Loucy (cell line): ENCODE results near the gene HOXA5.

Experiments used
- H2AFZ ChIP-seq: fragments of 200-600 bp; sonication (generic); 2 replicates; pipeline ENCODE4 v1.6.0; 2016; ENCODE audit warnings: antibody characterized with exemption, mild to moderate bottlenecking, low read length, moderate library complexity
- H3F3A ChIP-seq: fragments of 200-600 bp; 2 replicates; pipeline ENCODE4 v1.6.0; 2016; ENCODE audit warnings: antibody characterized with exemption, low read depth, mild to moderate bottlenecking
- H3K27me3 ChIP-seq: fragments of 200-600 bp; sonication (generic); 2 replicates; pipeline ENCODE4 v1.6.1; 2014; ENCODE audit warnings: low read length, mild to moderate bottlenecking; ENCODE audit not compliant: insufficient read depth, poor library complexity, severe bottlenecking
- H3K36me3 ChIP-seq: fragments of 200-600 bp; sonication (generic); 2 replicates; pipeline ENCODE4 v1.6.1; 2016; ENCODE audit warnings: low read length; ENCODE audit not compliant: insufficient read depth
- H3K4me1 ChIP-seq: fragments of 200-600 bp; sonication (generic); 2 replicates; pipeline ENCODE4 v1.5.1; 2014; ENCODE audit warnings: low read length, mild to moderate bottlenecking; ENCODE audit not compliant: insufficient read depth, poor library complexity, severe bottlenecking
- H3K4me2 ChIP-seq: fragments of 200-600 bp; sonication (generic); 2 replicates; pipeline ENCODE4 v1.6.0; 2014; ENCODE audit warnings: antibody characterized with exemption, low read length, low read depth, mild to moderate bottlenecking; ENCODE audit not compliant: poor library complexity, severe bottlenecking
- H3K4me3 ChIP-seq: fragments of 200-600 bp; sonication (generic); 2 replicates; pipeline ENCODE4 v1.5.1; 2014; ENCODE audit warnings: low read length, mild to moderate bottlenecking, mixed read lengths; ENCODE audit not compliant: poor library complexity, severe bottlenecking
- H3K79me2 ChIP-seq: fragments of 200-600 bp; sonication (generic); 2 replicates; pipeline ENCODE4 v1.6.1; 2014; ENCODE audit warnings: low read length; ENCODE audit not compliant: insufficient read depth
- H3K9ac ChIP-seq: fragments of 200-600 bp; sonication (generic); 2 replicates; pipeline ENCODE4 v1.6.0; 2014; ENCODE audit warnings: mild to moderate bottlenecking, low read depth, low read length, moderate library complexity; ENCODE audit not compliant: poor library complexity, severe bottlenecking
- H3K9me2 ChIP-seq: fragments of 200-600 bp; sonication (generic); replicated peaks from 2 replicates; pipeline ENCODE4 v1.6.1; 2016; ENCODE audit warnings: low read depth, low read length, mixed read lengths
- H3K9me3 ChIP-seq: fragments of 200-600 bp; sonication (generic); 2 replicates; pipeline ENCODE4 v1.6.1; 2014; ENCODE audit warnings: mild to moderate bottlenecking, antibody characterized with exemption, low read length, low read depth; ENCODE audit not compliant: insufficient read depth
- H4K20me1 ChIP-seq: fragments of 200-600 bp; sonication (generic); 2 replicates; pipeline ENCODE4 v1.6.0; 2014; ENCODE audit warnings: antibody characterized with exemption, low read length, mild to moderate bottlenecking; ENCODE audit not compliant: insufficient read depth, poor library complexity, severe bottlenecking
- EZH2phosphoT487 ChIP-seq: fragments of 200-600 bp; IDR thresholded peaks from 2 replicates; pipeline ENCODE4 v1.6.1; 2018; ENCODE audit warnings: antibody characterized with exemption, mild to moderate bottlenecking, moderate library complexity, borderline replicate concordance
- TF ChIP-seq, protein P1 (sequence below): fragments of 200-600 bp; sonication (generic); conservative IDR thresholded peaks from 2 replicates; pipeline ENCODE4 v1.5.1; 2014; ENCODE audit warnings: mild to moderate bottlenecking, antibody characterized with exemption, low read length

HOXA5 gene

DNA sequence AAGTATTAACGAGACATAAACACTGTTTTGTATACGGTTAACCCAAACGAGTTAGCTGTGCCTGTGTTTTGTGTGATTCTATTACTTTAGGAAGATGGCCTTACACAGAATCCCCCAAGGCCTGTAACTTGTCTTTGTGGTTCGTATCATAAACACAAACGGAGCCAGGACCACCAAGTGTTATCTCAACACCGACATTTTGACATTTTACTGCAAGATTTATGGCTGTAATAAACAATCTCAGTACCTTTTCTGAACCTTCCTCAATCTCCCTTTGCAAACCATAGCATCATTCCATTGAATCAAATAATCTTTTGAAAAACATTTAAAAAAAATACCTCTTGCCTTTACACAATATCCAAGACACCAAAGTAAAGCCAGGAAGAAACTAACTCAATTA lies 10.5 kb downstream of the HOXA5 start:
- no peaks in the 10 kb centered on the region for H3K9me3 ChIP-seq
- no peaks in the 10 kb centered on the region for H3F3A ChIP-seq
- H3K4me3 ChIP-seq = no peak overlapping the region
- TF ChIP-seq, protein P1, sequence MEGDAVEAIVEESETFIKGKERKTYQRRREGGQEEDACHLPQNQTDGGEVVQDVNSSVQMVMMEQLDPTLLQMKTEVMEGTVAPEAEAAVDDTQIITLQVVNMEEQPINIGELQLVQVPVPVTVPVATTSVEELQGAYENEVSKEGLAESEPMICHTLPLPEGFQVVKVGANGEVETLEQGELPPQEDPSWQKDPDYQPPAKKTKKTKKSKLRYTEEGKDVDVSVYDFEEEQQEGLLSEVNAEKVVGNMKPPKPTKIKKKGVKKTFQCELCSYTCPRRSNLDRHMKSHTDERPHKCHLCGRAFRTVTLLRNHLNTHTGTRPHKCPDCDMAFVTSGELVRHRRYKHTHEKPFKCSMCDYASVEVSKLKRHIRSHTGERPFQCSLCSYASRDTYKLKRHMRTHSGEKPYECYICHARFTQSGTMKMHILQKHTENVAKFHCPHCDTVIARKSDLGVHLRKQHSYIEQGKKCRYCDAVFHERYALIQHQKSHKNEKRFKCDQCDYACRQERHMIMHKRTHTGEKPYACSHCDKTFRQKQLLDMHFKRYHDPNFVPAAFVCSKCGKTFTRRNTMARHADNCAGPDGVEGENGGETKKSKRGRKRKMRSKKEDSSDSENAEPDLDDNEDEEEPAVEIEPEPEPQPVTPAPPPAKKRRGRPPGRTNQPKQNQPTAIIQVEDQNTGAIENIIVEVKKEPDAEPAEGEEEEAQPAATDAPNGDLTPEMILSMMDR = no peak
- no peak for TF ChIP-seq EZH2phosphoT487
- no peak overlapping the region for H2AFZ ChIP-seq
- peaks cover 98% of the 10 kb centered on the region for H3K79me2 ChIP-seq
- peaks cover 90% of the 10 kb centered on the region for H4K20me1 ChIP-seq
- no peaks in the 10 kb centered on the region for H3K9me2 ChIP-seq
- no peak overlapping the region for H3K9ac ChIP-seq
- H3K4me2 ChIP-seq = peak overlapping the region; percentile 91
- peaks cover 54% of the 10 kb centered on the region for H3K36me3 ChIP-seq
- H3K4me1 ChIP-seq = peaks cover 50% of the 10 kb centered on the region
- no peaks in the 10 kb centered on the region for H3K27me3 ChIP-seq

DNA sequence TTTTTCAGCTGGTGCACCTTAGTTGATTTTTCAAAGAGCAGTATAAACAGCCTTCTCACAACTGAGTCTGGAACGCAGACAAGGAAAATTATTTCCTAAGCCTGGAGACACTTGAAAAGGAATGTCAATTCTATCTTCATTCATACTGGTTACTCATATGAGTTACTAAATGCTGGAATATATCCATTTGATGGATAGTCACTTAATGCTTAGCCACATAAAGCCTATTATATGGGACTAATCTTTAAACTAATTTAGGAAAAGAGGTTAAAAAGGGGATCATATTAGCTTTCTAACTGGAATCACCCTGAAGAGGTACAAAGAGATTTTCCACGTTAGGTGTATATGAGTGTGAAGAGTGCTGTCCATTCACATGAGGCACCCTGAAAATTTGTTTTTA lies 11.3 kb downstream of the HOXA5 start:
- Histone ChIP-seq H3K79me2 (peaks cover 98% of the 10 kb centered on the region), H2AFZ (no peak overlapping the region), H3K4me3 (no peak overlapping the region), H3F3A (no peaks in the 10 kb centered on the region), H3K27me3 (no peaks in the 10 kb centered on the region), H3K9me2 (no peaks in the 10 kb centered on the region), H3K36me3 (peaks cover 57% of the 10 kb centered on the region), H3K9ac (no peak overlapping the region), H4K20me1 (peaks cover 90% of the 10 kb centered on the region), H3K4me1 (peaks cover 43% of the 10 kb centered on the region), H3K9me3 (no peaks in the 10 kb centered on the region), H3K4me2 (no peak overlapping the region)
- no peak for TF ChIP-seq EZH2phosphoT487
- TF ChIP-seq, protein P1 = no peak

DNA sequence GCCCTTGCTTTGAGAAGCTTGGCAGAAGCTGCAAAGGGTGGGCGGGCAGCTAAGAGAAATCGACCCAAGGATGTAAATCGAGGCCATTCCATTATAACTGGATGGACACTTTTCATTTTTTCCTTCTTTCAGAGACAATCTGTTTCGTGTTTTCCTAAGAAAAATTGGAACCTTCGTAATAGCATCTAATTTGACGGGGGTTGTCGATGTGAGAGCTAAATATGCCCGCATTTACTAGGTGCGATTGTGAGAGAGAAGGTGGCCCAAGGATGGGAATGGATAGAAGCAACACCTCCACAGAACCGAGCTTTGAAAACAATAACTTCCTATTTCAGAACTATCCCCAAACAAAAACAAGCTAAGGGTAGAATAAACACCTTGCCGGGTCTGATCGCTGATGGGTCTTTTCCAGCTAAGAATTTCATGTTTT lies 12.1 kb downstream of the HOXA5 start:
- H3F3A ChIP-seq = no peaks in the 10 kb centered on the region
- H3K4me1 ChIP-seq = peaks cover 35% of the 10 kb centered on the region
- no peak overlapping the region for H3K9ac ChIP-seq
- H3K9me2 ChIP-seq = no peaks in the 10 kb centered on the region
- H4K20me1 ChIP-seq = peaks cover 90% of the 10 kb centered on the region
- TF ChIP-seq EZH2phosphoT487 = no peak
- TF ChIP-seq, protein P1 = no peak
- H2AFZ ChIP-seq = no peak overlapping the region
- H3K36me3 ChIP-seq = peaks cover 63% of the 10 kb centered on the region
- no peak overlapping the region for H3K4me3 ChIP-seq
- H3K79me2 ChIP-seq = peaks cover 98% of the 10 kb centered on the region
- H3K4me2 ChIP-seq = no peak overlapping the region
- no peaks in the 10 kb centered on the region for H3K9me3 ChIP-seq
- no peaks in the 10 kb centered on the region for H3K27me3 ChIP-seq
